MM.1S (cell line): ENCODE data around the gene CCDC85C.

Experiments used
- DNase-seq: peaks from one replicate; pipeline ENCODE4 v3.0.0-alpha.2; 2015
- H2AFZ ChIP-seq: fragments of 300-600 bp; sonication (generic); 2 replicates; pipeline ENCODE4 v1.6.0; 2016; ENCODE audit warnings: antibody characterized with exemption, low read length
- H3F3A ChIP-seq: fragments of 300-600 bp; sonication (generic); 2 replicates; pipeline ENCODE4 v1.6.1; 2016; ENCODE audit warnings: mild to moderate bottlenecking, antibody characterized with exemption, low read length, moderate library complexity, mixed read lengths; ENCODE audit not compliant: insufficient read depth
- H3K27ac ChIP-seq: fragments of 300-600 bp; sonication (generic); 2 replicates; pipeline ENCODE4 v1.5.1; 2016; ENCODE audit warnings: mild to moderate bottlenecking, low read length
- H3K27me3 ChIP-seq: fragments of 300-600 bp; sonication (generic); replicated peaks from 2 replicates; pipeline ENCODE4 v1.6.0; 2016; ENCODE audit warnings: low read length; ENCODE audit not compliant: insufficient read depth
- H3K36me3 ChIP-seq: fragments of 300-600 bp; sonication (generic); replicated peaks from 2 replicates; pipeline ENCODE4 v1.6.1; 2016; ENCODE audit warnings: mild to moderate bottlenecking, low read length, mixed read lengths; ENCODE audit not compliant: insufficient read depth
- H3K4me1 ChIP-seq: fragments of 300-600 bp; sonication (generic); 2 replicates; pipeline ENCODE4 v1.6.1; 2016; ENCODE audit warnings: low read length, mixed read lengths
- H3K4me2 ChIP-seq: fragments of 300-600 bp; sonication (generic); 2 replicates; pipeline ENCODE4 v1.6.0; 2016; ENCODE audit warnings: low read depth, low read length
- H3K4me3 ChIP-seq: fragments of 300-600 bp; sonication (generic); 2 replicates; pipeline ENCODE4 v1.5.1; 2016; ENCODE audit warnings: low read length, mixed read lengths
- H3K79me2 ChIP-seq: fragments of 300-600 bp; sonication (generic); 2 replicates; pipeline ENCODE4 v1.6.1; 2016; ENCODE audit warnings: mixed run types, low read length, mixed read lengths
- H3K9ac ChIP-seq: fragments of 300-600 bp; sonication (generic); 2 replicates; pipeline ENCODE4 v1.6.1; 2016; ENCODE audit warnings: low read length, mixed read lengths
- H3K9me2 ChIP-seq: fragments of 300-600 bp; sonication (generic); replicated peaks from 2 replicates; pipeline ENCODE4 v1.6.1; 2016; ENCODE audit warnings: mild to moderate bottlenecking, low read length, mixed read lengths; ENCODE audit not compliant: insufficient read depth
- H3K9me3 ChIP-seq: fragments of 300-600 bp; sonication (generic); replicated peaks from 2 replicates; pipeline ENCODE4 v1.6.1; 2016; ENCODE audit warnings: mild to moderate bottlenecking, low read length, mixed read lengths; ENCODE audit not compliant: insufficient read depth
- H4K20me1 ChIP-seq: fragments of 300-600 bp; sonication (generic); 2 replicates; pipeline ENCODE4 v1.6.1; 2016; ENCODE audit warnings: mild to moderate bottlenecking, low read length, moderate library complexity, mixed read lengths; ENCODE audit not compliant: insufficient read depth
- CTCF ChIP-seq: fragments of 300-600 bp; sonication (generic); IDR thresholded peaks from 2 replicates; pipeline ENCODE4 v1.5.1; 2016; ENCODE audit warnings: antibody characterized with exemption, low read length, mixed read lengths
- EZH2 ChIP-seq: fragments of 300-600 bp; sonication (generic); optimal IDR thresholded peaks from 2 replicates; pipeline ENCODE3; 2017; ENCODE audit warnings: low read depth, mild to moderate bottlenecking, antibody characterized with exemption, low read length, mixed read lengths
- EZH2phosphoT487 ChIP-seq: fragments of 300-600 bp; sonication (generic); IDR thresholded peaks from 2 replicates; pipeline ENCODE4 v1.6.1; 2018; ENCODE audit warnings: antibody characterized with exemption, low read length

CCDC85C gene

GRCh38 chr14:99466758-99467157, 137.2 kb downstream of the CCDC85C start:
- Histone ChIP-seq H3K9ac (no peak overlapping the region), H2AFZ (no peak overlapping the region), H3K27ac (no peak overlapping the region), H3K27me3 (no peaks in the 10 kb centered on the region), H3F3A (no peaks in the 10 kb centered on the region), H3K36me3 (no peaks in the 10 kb centered on the region), H3K9me3 (no peaks in the 10 kb centered on the region), H3K79me2 (peaks cover 26% of the 10 kb centered on the region), H3K4me1 (no peaks in the 10 kb centered on the region), H3K4me3 (no peak overlapping the region), H3K9me2 (no peaks in the 10 kb centered on the region), H4K20me1 (no peaks in the 10 kb centered on the region), H3K4me2 (no peak overlapping the region)
- no peak for TF ChIP-seq EZH2
- DNase-seq: no peak

GRCh38 chr14:99465288-99465687, 138.7 kb downstream of the CCDC85C start:
- Histone ChIP-seq H2AFZ (no peak overlapping the region), H3K4me3 (no peak overlapping the region), H3K9me2 (no peaks in the 10 kb centered on the region), H3K9me3 (no peaks in the 10 kb centered on the region), H3K79me2 (peaks cover 13% of the 10 kb centered on the region; the same call in 1 of the 2 replicates), H3K4me2 (no peak overlapping the region), H4K20me1 (no peaks in the 10 kb centered on the region), H3K36me3 (no peaks in the 10 kb centered on the region), H3F3A (no peaks in the 10 kb centered on the region), H3K4me1 (no peaks in the 10 kb centered on the region), H3K9ac (no peak overlapping the region), H3K27ac (no peak overlapping the region), H3K27me3 (no peaks in the 10 kb centered on the region)
- TF ChIP-seq CTCF: no peak
- no peak for TF ChIP-seq EZH2
- no peak for TF ChIP-seq EZH2phosphoT487
- no peak for DNase-seq

GRCh38 chr14:99463974-99464373, 140.0 kb downstream of the CCDC85C start:
- Histone ChIP-seq H3K9me2 (no peaks in the 10 kb centered on the region), H3K79me2 (peaks cover 5% of the 10 kb centered on the region; the same call in 1 of the 2 replicates), H3K9me3 (no peaks in the 10 kb centered on the region), H3K36me3 (no peaks in the 10 kb centered on the region), H3K4me1 (no peaks in the 10 kb centered on the region), H3F3A (no peaks in the 10 kb centered on the region), H3K4me2 (no peak overlapping the region), H3K27ac (no peak overlapping the region), H3K27me3 (no peaks in the 10 kb centered on the region), H2AFZ (no peak overlapping the region), H4K20me1 (no peaks in the 10 kb centered on the region), H3K9ac (no peak overlapping the region), H3K4me3 (no peak overlapping the region)
- no peak for TF ChIP-seq EZH2
- no peak for TF ChIP-seq EZH2phosphoT487
- no peak for TF ChIP-seq CTCF
- no peak for DNase-seq

- Histone ChIP-seq H3K4me3 (no peak overlapping the region), H3K27me3 (no peaks in the 10 kb centered on the region), H2AFZ (no peak overlapping the region), H3K27ac (no peak overlapping the region), H3K9ac (no peak overlapping the region), H3K9me3 (no peaks in the 10 kb centered on the region), H3K9me2 (no peaks in the 10 kb centered on the region), H3K4me2 (no peak overlapping the region), H3K36me3 (no peaks in the 10 kb centered on the region), H4K20me1 (no peaks in the 10 kb centered on the region), H3K4me1 (no peaks in the 10 kb centered on the region), H3K79me2 (no peaks in the 10 kb centered on the region; the same call in 1 of the 2 replicates), H3F3A (no peaks in the 10 kb centered on the region)
- TF ChIP-seq EZH2 (no peak), CTCF (no peak), EZH2phosphoT487 (no peak)
- no peak for DNase-seq
Measured at GRCh38 chr14:99462210-99462609, 141.8 kb downstream of the CCDC85C start.
